GM21390 (cell line): ENCODE measurements around the gene GPC4.

Experiments used
- ATAC-seq: cut with Tn5 transposase; IDR thresholded peaks from one replicate; pipeline ENCODE4 v1.9.1; 2021; ENCODE audit not compliant: unreplicated experiment

Gene GPC4

DNA sequence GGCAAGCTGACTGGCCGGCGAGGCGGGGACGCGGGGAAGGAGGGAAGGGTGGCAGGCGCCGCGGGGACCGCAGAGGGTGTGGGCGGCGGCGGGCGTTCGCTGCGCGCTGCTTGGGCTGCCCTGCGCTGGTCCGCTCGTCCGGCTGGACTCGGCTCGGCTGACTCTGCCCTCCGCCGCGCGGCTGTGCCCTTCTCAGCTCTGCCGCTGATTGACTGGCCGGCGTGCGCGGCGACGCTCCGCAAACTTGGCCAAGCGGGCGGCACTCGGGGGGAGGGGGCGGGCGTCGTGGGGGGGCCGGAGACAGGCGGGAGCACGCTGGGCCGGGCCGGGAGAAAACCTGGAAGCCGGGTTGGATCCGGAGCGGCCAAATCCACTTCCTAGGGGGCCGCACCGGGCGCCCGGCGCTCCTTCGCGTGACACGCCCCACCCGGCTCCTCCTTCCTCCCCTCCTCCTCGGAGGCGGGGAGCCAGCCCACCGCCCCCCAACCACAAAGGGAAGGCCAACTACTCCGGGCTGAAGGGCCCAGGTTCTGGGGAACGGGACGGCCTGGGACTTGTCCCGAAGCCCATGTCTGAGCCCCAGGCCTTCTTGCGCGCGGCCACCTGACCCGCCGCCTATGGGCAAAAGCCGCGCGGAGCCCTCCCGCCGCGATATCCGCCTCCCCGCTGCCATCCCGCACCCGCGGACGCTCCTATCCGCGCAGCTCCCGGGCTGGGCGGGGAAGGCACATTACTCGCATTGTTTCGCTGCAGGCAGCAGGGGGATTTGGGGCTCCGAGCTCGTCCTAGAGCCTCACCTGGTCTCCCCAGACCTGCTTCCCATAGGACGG lies at the start of gene GPC4:
Gene GPC4 (minus strand): TSS at position 214 of the 830 bp plus-strand sequence. CDS start 524 bp downstream, outside the sequence.
- no peak for ATAC-seq

DNA sequence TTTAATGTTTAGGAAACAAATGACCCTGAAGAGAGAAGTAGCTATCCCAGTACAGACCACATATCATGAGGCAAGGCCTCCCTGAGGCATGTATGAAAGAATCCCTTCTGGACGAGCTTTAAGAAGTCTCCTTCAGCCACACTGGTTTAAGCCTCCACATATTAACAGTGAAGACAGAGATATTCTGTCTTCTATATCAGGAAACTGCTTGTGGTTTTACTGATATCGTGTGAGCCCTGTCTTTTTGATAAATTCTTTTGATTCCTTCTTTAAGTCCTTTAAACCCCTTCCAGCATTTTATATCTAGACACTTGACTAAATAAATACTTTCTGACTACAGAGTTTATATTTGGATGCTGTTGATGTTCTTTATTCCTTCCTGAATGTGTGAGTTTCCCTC lies 45.9 kb upstream of the GPC4 start:
- ATAC-seq, result no peak

DNA sequence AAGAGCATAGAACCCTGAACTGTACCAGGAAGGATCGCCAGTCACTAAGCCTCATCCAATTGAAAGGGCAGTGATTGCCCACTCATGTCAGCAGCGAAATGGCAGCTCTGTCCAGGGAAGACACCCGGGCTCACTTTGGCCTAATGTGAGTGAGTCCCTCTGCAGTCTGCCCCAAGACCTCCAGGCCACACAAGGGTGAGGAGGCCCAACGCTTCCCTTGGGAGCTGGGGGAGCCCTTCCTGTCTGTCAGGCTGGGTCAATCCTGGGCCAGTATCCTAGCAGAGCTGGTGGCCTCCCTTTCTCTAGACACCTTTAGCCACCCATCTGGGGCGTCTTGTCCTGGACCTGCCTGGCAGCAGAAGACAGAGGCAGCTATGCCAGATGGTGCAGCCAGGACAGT lies 39.6 kb upstream of the GPC4 start:
- no peak for ATAC-seq

DNA sequence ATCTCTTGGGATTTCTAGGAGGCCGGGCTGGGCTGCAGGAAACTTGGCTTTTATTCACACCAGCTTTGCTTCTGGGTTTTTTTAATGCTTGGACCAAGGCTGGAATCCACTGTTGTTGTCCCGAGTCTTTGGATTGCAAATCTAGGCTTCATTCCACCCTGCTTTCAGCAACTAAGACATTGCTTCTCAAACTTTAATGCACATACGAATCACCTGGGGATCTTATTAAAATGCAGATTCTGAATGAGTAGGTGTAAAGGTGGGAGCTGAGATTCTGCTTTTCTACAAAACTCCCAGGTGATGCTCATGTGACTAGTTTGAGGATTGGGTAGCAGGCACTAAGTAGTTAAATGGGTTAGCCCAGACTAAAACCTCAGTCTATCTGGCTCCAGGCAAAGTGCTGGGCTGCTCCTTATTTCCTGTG lies 39.2 kb upstream of the GPC4 start:
- no peak for ATAC-seq

DNA sequence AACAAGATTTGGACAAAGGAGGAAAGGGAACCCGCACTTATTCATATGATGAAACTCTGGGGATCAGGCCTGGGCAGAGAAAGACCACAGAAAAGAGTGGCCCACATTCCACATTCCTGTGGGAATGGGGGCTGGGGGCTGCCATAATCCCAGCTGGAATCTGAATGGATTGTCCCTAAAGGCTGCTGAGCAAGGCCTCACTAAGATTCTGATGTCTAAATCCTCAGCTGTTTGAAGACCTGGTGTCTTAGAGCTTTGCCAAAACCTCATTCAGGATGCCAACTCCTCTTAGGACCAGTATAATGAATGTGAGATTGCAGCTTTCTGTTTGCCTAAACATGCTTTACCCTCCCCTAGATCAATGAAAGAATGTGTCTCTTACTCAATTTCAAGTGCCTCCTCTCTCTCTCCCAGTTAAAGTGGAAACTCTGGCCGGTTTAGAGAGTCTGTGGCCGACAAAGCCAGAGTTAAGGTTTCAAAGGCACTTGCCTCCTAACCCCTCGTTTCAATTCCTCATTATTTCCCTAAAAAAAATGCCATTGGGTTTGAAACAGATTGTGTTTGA lies 33.3 kb upstream of the GPC4 start:
- ATAC-seq, result no peak

DNA sequence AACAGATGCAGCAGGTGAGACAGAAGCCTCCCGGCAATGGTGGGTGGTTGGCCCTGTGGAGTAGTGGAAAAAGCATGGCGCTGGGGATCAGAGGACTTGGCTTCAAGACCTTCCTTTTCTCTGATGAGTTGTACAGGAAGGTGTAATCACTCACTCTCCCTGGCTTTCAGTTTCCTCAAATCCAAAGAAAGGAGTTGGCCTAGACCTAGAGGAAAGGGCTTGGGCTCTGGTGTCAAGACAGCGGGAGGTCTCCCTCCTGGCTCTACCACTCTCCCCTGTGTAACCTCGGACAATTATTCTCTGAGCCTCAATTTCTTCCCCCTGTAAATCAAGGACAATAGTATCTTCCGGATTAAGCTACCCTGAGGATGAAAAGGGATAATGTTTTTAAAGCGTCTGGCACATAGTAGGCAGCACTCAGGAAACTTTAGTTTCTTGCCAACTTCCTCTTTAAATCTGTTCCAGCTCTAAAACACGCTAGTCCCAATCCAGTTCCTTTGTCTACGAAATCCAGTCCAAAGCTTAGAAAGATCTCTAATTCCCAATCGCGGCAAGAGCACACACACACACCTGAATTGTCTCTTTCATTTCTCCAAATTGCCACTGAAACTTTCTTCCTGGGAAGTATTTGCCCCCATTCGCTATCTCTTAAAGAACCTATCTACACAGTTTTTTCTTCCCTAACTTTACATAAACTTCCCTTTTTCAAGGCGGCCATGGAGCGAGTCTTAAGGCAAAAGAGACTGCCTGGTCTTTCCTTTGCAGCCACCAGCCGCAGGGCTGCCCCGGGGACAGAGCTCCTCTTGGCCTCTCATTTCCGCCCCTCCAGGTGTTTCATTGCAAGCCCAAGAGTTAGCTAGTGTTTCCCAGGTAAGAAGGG lies 29.9 kb upstream of the GPC4 start:
- ATAC-seq, result no peak

DNA sequence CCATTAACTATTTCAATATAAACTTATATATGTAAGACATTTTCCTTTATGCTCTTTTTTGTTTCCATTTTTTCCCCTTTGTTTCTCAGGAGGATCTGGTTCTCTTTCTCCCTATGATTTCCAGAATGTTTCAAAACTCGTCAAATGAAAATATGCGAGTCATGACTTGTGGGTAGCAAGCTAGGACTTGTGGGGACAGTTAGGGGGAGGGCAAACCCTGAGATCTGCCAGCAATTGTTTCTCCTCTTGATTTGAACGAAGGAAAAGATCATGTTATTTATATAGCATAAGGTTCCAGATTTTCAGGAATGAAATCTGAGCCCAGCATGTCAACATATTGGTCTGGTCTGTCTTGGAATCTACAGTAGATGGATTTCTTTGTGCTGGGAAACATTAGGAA lies 28.9 kb upstream of the GPC4 start:
- ATAC-seq, result no peak

DNA sequence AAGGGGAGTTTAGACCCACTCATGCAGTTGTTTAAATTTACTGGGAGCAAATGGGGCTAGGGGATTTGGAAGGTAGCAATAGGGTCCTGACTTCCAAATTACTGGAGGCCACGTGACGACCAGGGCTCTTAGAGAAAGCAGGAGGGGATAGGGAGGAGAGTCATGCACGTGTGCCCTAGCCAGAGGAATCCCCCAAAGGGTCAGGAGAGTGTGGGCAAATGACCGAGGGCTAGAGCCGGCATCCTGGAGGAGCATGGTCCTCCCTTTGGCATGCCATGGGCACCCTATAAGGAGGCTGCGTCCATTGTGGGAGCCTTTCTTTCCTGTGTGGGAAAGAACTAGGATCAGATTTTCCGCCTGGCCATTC lies 25.5 kb upstream of the GPC4 start:
- no peak for ATAC-seq

DNA sequence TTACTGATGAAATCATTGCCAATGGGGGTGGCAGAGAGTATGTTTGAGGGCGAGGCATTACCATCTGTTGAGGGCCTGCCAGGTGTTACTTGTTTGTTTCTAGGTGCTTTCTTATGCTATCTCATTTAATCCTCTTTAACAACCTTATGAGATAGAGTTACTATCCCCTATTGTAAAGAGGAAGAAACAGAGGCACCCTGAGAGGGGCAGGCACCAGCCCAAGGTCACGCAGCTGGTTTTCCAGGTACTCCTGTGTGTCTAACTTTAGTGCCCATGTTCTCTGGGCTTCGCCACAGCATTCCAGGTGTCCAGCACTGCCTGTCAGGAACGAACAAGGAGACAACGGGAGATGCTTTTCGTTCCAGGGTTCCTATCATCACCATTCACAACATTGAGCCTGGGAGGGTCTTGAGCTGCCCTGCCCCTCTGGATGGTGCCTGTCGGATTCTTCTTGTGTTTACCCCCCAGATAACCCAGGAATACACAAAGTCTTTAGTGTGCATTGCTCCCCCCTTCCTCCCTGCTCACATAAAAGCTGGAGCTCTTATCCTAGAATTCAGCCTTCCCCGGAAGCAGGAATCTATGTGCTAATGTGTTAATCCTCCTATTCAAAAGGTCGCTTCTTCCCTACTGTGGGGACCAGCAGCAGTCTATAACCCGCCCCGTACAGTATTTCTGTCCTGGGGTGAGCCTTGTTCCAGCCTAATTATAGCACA lies 24.9 kb upstream of the GPC4 start:
- ATAC-seq, result no peak

DNA sequence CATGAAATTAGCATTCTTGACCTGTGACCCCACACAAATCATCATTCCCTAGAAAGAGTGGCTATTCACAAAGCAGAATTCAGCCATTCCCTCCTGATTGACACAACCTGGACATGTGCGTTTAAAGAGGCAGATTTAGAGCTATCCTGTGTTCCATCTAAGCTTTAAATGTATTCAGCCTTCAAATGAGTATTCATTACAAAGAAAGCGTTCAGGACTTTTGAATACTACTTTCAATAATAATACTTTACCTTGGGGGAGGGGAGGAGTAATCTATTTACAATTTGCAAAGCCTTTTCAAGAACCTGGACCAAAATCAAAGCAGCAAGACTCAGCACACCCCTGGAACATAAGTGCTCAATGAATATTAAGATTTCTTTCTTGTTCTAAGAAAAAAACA lies 22.5 kb upstream of the GPC4 start:
- ATAC-seq, result no peak

DNA sequence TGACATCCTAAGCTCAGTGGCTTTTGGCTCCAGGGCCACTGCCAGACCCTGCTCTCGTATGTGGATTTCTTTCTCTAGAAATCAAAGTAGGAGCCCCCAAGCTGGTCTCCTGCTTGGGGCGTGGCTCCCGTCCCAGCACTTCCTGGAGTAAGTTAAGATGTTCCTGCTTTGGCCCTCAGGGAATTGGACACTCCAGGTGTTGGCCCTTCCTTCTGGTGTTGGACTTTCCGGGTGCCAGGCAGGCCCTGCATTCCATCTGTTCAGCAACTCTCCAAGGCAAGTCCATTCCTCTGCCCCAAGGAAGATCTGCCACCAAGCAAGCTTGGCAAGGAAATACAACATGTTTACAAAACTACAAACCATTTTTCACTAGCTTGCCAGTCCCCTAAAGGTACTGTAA lies 22.1 kb upstream of the GPC4 start:
- ATAC-seq, result no peak

DNA sequence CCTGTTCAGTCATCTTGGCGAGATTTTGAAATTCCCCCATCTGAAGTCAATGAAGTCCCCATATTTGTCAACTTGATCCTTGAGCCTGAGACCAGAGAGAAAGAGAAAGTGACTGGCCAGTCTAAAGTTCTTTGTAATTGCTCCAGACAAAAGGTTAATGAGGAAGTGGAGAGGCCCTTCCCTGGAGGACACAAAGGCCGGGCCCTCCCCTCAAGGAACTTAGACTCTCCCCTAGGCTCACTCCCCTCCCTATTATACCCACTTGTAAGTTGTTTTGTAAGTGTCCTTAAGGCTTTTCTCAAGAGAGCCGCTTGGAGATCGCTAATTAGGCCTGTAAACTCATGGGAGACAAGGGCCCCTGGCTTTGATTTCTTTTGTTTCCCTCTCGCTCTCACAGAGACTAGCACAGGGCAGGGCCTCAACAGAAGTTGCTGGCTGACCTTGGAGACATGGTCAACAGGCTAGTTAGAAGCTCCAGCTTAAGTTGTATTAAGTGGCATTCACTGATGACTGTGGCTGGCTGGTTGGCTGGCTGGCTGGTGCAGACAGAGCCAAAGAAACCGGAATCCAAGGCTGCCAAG lies 20.3 kb upstream of the GPC4 start:
- no peak for ATAC-seq

DNA sequence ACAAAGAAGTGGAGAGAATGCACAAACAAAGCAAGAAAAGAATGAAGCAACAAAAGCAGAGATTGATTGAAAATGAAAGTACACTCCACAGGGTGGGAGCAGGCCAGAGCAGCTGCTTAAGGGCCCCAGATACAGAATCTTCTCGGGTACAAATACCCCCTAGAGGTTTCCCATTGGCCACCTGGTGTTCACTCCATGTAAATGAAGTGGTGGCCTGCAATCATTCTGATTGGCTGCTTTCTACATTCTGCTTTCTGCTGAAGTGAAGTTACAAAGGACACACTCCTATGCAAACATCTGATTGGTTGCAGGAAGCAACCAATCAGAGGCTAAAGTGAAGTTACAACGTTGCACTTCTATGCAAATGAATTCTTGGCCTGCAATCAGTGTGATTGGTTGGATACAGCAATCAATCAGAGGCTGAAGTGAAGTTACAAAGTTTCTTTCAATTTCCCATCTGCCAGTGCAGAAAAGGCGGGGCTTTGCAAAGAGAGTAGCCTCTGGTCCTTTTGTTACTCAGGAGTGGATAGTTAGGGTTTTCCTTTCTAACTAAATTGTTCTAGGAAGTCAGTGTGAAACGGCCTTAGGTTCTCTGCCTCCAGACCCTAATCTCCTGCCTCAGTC lies 19.0 kb upstream of the GPC4 start:
- ATAC-seq, result no peak

DNA sequence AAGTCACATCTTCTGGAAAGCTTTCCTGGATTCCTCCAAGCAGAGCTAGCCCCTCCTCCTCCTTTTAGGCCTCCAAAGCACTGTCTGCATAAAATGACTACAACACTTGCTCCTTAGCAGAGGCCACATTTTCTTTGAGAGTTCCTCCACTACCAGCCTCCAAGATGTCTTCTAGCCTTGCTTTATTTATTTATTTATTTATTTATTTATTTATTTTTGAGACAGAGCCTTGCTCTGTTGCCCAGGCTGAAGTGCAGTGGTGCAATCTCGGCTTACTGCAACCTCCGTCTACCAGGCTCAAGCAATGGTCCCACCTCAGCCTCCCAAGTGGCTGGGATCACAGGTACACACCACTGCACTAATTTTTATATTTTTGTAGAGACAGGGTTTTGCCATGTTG lies 4.6 kb upstream of the GPC4 start:
- ATAC-seq, result no peak

DNA sequence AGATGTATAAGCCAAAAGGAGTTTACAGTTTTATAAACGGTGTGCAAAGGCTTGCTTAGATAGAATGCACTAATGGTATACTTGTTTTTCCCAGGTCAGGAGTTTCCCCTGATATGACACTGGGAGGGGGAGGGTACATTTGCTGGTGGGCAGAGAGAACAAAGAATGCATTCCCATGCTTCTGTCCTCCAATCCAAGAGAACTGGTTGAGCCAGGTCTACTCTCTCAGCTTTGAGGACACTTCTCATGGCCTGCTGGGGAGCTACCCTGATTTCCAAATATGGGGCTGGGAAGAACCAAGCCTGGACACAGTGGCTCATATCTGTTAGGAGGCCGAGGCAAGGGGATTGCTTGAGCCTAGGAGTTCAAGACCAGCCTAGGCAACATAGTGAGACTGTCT lies 3.3 kb upstream of the GPC4 start:
- ATAC-seq, result no peak

DNA sequence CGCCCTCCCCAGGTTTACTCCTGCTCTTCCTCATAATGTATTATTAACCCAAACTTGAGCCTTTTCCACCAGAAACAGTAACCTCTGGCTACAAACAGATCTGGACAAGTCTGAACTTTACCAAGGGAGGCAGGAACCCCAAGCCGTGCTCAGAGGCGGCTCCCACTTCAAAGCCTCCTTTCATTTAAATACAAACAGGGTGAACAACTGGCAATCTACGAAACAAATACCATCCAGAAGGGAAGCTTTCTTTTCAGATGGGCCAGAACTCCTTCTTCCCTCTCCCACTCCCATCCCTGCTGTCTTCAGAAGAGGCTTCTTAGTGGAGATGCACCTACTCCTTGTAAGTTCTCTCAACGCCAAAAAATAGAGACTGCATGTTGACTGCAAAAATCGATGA lies 2.1 kb upstream of the GPC4 start:
- no peak for ATAC-seq

DNA sequence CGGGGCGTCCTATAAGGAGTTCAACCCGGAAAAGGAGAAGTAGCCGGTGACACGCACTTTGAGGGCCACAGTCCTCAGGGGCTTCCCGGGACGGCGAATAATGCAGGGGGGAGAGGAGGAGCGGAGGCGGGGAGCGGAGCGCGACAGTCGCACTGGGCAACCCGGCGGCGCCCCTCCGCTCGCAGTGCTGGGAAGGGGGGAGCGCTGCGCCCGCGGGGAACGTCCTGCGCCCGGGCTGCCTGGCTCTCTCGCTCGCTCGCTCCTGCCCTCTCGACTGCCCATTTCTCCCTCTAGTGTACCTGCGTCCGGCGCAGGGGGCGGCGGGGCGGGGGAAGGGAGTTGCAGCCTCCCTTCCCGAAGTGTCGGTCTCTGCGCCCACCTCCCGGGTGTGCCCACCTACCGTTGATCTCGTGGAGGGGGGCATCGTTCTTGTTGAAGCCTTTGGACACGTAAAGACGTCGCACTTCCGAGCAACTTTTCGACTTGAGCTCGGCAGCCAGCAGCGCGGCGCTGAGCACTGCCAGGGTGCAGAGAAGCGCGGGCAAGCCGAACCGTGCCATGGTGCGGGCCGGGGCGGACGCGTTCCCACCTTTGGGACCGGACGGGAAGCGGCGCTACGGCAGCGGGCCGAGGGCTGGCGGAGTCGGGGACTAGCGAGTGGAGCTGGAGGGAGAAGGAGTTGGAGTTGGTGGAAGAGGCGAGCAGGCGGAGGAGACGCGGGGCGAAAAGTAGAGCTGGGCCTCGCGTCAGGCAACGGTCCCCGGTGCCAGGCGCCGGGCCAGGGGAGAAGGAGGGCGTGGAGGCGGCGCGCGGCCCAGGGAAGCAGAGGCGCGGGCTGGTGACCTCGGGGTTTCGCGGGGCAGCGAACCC lies 648 bp downstream of the GPC4 start:
- ATAC-seq, result no peak

DNA sequence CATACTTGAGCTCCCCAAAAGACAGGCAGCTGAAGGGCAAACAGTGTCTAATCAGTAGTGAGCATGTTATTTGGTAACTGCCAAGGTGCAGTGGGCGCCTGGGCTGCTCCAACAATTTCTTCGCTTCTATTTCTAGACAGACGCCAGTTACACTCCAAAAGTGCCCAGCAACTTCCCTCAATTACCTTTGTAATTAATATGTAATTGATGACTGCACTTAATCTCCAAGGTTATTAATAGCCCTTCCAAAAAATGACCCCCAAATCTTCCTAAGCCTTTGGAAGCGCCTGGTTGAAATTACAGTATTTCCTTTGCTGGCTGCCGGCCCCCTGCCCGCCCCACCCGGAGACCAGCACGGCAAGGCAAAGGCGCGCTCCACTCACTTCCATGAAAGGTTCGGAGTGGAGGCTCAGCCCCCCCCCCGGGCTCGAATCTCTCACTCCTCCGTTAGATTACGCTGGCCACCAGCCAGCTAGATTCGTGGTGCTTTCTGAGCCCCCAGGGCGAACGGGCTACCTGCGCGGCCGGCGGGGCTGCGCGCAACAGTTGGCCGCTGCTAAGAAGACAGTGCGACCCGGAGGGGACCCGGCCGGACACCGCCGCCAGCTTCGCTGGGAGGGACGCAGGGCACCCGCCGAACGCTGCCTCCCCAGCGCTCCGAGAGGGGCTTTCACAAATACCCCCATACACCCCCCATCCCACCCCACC lies 1.9 kb downstream of the GPC4 start:
- ATAC-seq, result no peak

DNA sequence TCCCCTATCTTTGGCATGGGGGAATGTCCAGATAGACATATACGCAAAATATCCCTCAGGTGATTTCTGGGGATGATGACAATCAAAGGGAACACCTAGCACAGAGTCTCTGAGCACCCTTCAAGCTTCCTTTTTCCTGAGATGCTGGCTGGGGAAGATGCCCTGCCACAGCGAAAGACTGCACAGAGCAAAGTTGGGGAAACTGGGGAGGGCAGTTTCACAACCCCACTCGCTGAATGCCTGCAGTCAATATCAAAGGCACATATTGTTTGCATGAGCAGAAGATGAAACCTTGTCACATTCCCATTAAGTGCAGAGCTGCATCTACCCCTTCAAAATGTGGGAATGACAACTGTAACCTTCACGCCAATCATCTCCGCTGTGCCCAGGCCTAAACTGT lies 2.6 kb downstream of the GPC4 start:
- ATAC-seq, result no peak
